Measurements from ENCODE around the gene PCBD1. TPM values are rescaled to one million over a fixed set of nuclear protein-coding genes. Genes with fewer than 3 reads are reported as not detected.

PCBD1 gene
- total RNA-seq, 1 donor from 2014 or later = 54.6 TPM

DNA sequence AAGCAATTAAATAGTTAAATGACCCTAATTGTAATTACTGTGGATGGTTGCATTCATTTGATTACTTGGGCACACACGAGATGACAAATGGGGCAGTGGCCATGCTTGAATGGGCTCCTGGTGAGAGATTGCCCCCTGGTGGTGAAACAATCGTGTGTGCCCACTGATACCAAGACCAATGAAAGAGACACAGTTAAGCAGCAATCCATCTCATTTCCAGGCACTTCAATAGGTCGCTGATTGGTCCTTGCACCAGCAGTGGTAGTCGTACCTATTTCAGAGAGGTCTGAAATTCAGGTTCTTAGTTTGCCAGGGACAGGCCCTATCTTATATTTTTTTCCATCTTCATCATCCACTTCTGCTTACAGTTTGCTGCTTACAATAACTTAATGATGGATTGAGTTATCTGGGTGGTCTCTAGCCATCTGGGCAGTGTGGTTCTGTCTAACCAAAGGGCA lies 8.3 kb downstream of the PCBD1 start:
- no peak overlapping the region for H3K9ac ChIP-seq (ENCODE audit: low read length)
- H3K36me3 Mint-ChIP-seq (ENCODE audit: low read depth, unreplicated experiment) = peaks cover 34% of the 10 kb centered on the region
- no peaks in the 10 kb centered on the region for H3K9me3 ChIP-seq (ENCODE audit: insufficient read depth, low read depth, low read length)
- peaks cover 8% of the 10 kb centered on the region for H3K4me1 Mint-ChIP-seq (ENCODE audit: low read depth, unreplicated experiment)
- no peaks in the 10 kb centered on the region for H4K20me1 ChIP-seq (ENCODE audit: insufficient read depth, low read length)
- no peak overlapping the region for H3K27ac Mint-ChIP-seq (ENCODE audit: unreplicated experiment)
- no peaks in the 10 kb centered on the region for H3K27me3 ChIP-seq (ENCODE audit: insufficient read depth, low read length)
- H3K9me3 Mint-ChIP-seq (ENCODE audit: unreplicated experiment) = no peaks in the 10 kb centered on the region
- H3K36me3 ChIP-seq (ENCODE audit: insufficient read depth, low read length) = peaks cover 26% of the 10 kb centered on the region
- H3K27me3 Mint-ChIP-seq (ENCODE audit: low read depth, unreplicated experiment) = no peaks in the 10 kb centered on the region
- no peak overlapping the region for H3K4me2 ChIP-seq (ENCODE audit: low read length)
- no peak overlapping the region for H3K27ac ChIP-seq (ENCODE audit: low read depth, low read length)
- H2AFZ ChIP-seq (ENCODE audit: low read depth, low read length) = no peak overlapping the region
- peaks cover 3% of the 10 kb centered on the region for H3K4me1 ChIP-seq (ENCODE audit: insufficient read depth, low read length)
- no peaks in the 10 kb centered on the region for H3K79me2 ChIP-seq (ENCODE audit: insufficient read depth, low read length)
- TF ChIP-seq EZH2 (IDR thresholded peaks at IDR 0.05; ENCODE audit: insufficient read depth, low read length) (no peak), CTCF (IDR thresholded peaks at IDR 0.05; ENCODE audit: insufficient read depth, low read depth, low read length) (peak; percentile 87)
- no peak overlapping the region for H3K4me3 ChIP-seq (ENCODE audit: insufficient read depth, low read depth, low read length)
- DNase-seq (ENCODE audit: low read depth) = peak; percentile 53
- H3K4me3 Mint-ChIP-seq (ENCODE audit: unreplicated experiment) = peak overlapping the region; percentile 20
- no peak for FAIRE-seq

GRCh38 chr10:70879207-70879606 lies 9.2 kb downstream of the PCBD1 start:
- Mint-ChIP-seq H3K27me3 (ENCODE audit: low read depth, unreplicated experiment) (no peaks in the 10 kb centered on the region), H3K4me3 (ENCODE audit: unreplicated experiment) (no peak overlapping the region), H3K9me3 (ENCODE audit: unreplicated experiment) (no peaks in the 10 kb centered on the region), H3K4me1 (ENCODE audit: low read depth, unreplicated experiment) (peaks cover 8% of the 10 kb centered on the region), H3K27ac (ENCODE audit: unreplicated experiment) (peak overlapping the region; percentile 43), H3K36me3 (ENCODE audit: low read depth, unreplicated experiment) (peaks cover 33% of the 10 kb centered on the region)
- Histone ChIP-seq H3K4me3 (ENCODE audit: insufficient read depth, low read depth, low read length) (no peak overlapping the region), H2AFZ (ENCODE audit: low read depth, low read length) (no peak overlapping the region), H3K9me3 (ENCODE audit: insufficient read depth, low read depth, low read length) (no peaks in the 10 kb centered on the region), H3K9ac (ENCODE audit: low read length) (no peak overlapping the region), H3K79me2 (ENCODE audit: insufficient read depth, low read length) (no peaks in the 10 kb centered on the region), H3K4me1 (ENCODE audit: insufficient read depth, low read length) (peaks cover 3% of the 10 kb centered on the region), H3K36me3 (ENCODE audit: insufficient read depth, low read length) (peaks cover 26% of the 10 kb centered on the region), H3K4me2 (ENCODE audit: low read length) (no peak overlapping the region), H3K27me3 (ENCODE audit: insufficient read depth, low read length) (no peaks in the 10 kb centered on the region), H3K27ac (ENCODE audit: low read depth, low read length) (no peak overlapping the region), H4K20me1 (ENCODE audit: insufficient read depth, low read length) (no peaks in the 10 kb centered on the region)
- FAIRE-seq = no peak
- no peak for DNase-seq (ENCODE audit: low read depth)
- no peak for TF ChIP-seq CTCF (IDR thresholded peaks at IDR 0.05; ENCODE audit: insufficient read depth, low read depth, low read length)
- TF ChIP-seq EZH2 (IDR thresholded peaks at IDR 0.05; ENCODE audit: insufficient read depth, low read length) = no peak

DNA sequence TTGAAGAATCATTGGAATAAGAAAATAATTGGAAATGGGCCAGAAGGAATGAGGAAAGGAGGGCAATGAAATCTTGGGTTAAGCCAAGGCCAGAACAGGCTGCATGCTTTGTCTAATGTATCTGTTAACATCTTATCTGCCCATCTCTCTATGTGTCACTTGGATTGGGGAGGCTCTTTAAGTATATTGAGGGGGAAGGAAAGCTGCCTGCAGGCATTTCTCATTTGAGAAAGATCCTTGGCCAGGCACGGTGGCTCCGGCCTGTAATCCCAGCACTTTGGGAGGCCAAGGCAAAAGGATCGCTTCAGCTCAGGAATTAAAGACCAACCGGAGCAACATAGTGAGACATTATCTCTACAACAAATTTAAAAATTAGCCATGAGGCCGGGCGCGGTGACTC lies 14.3 kb downstream of the PCBD1 start:
- Histone ChIP-seq H3K36me3 (ENCODE audit: insufficient read depth, low read length) (peaks cover 47% of the 10 kb centered on the region), H3K4me1 (ENCODE audit: insufficient read depth, low read length) (no peaks in the 10 kb centered on the region), H3K9ac (ENCODE audit: low read length) (no peak overlapping the region), H3K27ac (ENCODE audit: low read depth, low read length) (no peak overlapping the region), H3K4me2 (ENCODE audit: low read length) (no peak overlapping the region), H3K9me3 (ENCODE audit: insufficient read depth, low read depth, low read length) (no peaks in the 10 kb centered on the region), H4K20me1 (ENCODE audit: insufficient read depth, low read length) (no peaks in the 10 kb centered on the region), H2AFZ (ENCODE audit: low read depth, low read length) (no peak overlapping the region), H3K79me2 (ENCODE audit: insufficient read depth, low read length) (no peaks in the 10 kb centered on the region), H3K4me3 (ENCODE audit: insufficient read depth, low read depth, low read length) (no peak overlapping the region), H3K27me3 (ENCODE audit: insufficient read depth, low read length) (no peaks in the 10 kb centered on the region)
- Mint-ChIP-seq H3K36me3 (ENCODE audit: low read depth, unreplicated experiment) (peaks cover 38% of the 10 kb centered on the region), H3K4me3 (ENCODE audit: unreplicated experiment) (no peak overlapping the region), H3K4me1 (ENCODE audit: low read depth, unreplicated experiment) (peaks cover 3% of the 10 kb centered on the region), H3K9me3 (ENCODE audit: unreplicated experiment) (no peaks in the 10 kb centered on the region), H3K27ac (ENCODE audit: unreplicated experiment) (no peak overlapping the region), H3K27me3 (ENCODE audit: low read depth, unreplicated experiment) (no peaks in the 10 kb centered on the region)
- TF ChIP-seq EZH2 (IDR thresholded peaks at IDR 0.05; ENCODE audit: insufficient read depth, low read length) (no peak), CTCF (IDR thresholded peaks at IDR 0.05; ENCODE audit: insufficient read depth, low read depth, low read length) (no peak)
- FAIRE-seq (no peak), DNase-seq (ENCODE audit: low read depth) (no peak)
